Hippocampal formation (tissue), 2 donors: ENCODE results near the gene ARHGAP33.
A peak's percentile ranks its signal among the peaks of the same experiment; 100 is the strongest.

Source experiments
- DNase-seq, 2 donors: peaks; one replicate each; lab custom pipeline; 2025; lab: John Stamatoyannopoulos, UW

The ARHGAP33 gene

DNA sequence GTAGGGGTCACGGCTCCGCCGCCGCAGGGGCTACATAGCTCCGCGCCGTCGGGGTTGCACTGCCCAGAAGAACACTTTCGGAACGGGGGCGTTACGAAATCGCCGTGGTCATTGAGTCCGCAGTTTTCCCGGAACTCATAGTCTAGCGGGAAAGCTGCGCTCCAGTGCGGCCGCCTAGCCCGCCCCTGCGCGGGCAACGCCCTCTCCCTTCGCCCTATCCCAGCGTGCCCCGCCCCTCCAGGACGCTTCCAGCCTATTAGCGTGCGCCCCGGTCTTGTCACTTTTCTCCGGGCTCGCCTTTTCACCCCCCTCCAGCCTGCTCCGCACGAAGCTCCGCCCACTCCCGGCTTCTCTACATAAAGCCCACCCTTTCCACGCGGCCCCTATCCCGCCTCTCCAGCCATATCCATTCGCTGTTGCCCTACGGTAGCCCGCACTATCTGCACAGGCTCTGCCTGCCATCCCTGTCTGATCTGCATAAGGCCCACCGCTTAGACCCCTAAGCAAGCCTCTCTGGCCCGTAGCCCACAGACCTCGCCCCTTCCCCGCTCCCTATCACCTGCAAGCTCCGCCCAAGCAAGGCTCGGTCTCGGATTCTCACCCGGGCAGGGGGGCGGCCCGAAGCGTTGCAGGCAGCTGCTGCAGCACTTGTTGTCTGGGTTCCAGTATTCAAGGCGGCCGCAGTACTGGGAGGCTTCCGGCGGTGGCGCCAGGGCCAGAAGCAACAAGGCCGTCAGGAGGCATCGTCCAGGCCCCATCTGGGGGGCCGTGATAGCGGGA lies 34.8 kb upstream of the ARHGAP33 start:
- DNase-seq: peak; percentile 97 to 98

DNA sequence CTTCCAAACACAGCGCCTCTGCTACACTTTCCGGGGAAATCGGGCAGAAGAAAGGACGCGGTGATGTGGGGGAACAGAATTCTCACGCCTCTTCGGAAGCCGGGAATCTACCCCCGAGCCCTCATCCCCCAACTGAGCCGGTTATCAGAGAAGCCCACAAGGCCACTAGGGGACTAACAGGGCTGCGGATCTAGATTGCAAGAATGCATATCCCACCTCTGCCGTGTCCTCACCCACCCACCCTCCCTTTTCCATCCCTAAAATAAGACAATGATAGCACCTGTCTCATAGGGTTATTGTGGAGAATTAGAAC lies 34.2 kb upstream of the ARHGAP33 start:
- no peak for DNase-seq

DNA sequence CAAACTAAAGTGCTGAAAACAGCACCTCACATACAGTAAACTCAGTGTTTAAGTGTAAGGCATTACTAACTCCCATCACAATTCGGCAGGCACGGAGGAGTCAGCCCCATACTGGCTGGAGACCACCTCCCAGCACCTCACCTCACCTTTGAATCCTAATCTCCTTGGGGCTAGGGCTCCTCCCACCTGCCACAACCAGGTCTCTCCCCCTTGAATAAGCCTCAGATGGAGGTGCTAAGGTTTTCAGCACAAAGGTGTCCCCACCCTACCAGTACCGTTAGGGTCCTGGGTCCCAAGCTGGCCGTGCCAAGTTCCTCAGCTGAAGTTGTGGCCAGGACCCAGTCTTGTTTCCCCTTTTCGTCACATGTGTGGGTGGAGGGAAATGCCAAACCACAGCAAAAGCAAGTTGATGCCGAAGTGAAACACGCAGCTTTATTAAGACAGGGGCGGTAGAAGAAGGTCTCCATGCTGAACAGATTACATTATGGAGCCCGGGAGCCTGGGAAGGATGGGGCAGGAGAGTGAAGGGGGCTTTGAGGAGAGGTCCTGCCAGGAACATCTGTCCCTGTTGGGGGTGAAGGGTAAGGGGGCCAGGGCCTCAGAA lies 33.1 kb upstream of the ARHGAP33 start, which contains the start of gene IGFLR1:
TSS of gene IGFLR1 (minus strand) at position 332 of the 604 bp plus-strand sequence. CDS start 1,272 bp downstream, outside the sequence.
- DNase-seq: peak in 1 of 2 donors; percentile 31

DNA sequence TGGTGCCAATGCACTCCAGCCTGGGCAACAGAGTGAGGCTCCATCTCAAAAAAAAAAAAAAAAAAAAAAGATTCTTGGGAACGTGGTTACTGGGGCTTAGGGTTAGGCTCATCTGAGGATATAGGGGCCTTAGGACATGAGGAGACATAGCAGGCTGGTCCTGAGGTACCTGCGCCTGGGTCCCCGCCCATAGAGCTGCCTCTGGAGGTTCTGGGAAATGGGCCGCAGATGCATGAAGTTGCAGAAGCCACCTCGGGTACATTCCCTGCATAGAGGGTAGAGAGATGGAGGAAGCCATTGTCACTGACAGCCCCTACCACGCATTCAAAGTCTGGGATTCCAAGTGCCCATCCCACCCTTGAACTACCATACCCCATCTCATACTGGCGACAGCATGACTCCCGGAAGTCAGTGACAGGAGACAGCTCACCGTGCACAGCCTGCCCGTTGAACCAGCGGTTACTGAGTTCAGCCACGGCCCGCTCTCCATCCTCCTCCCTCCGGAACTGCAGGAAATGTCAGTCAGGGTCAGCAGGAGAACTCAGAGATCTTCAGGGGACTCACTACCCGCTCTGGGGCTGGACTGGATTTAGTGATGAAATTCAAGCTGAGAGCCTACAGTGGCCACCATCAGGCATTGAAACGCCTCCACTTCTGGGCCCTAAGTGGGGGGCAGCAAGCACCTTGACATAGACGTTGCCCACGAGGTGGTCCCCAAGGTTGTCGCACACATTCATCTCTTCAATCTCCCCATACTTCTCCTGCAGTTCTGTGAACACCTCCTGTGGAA lies 31.5 kb upstream of the ARHGAP33 start:
- DNase-seq: no peak

DNA sequence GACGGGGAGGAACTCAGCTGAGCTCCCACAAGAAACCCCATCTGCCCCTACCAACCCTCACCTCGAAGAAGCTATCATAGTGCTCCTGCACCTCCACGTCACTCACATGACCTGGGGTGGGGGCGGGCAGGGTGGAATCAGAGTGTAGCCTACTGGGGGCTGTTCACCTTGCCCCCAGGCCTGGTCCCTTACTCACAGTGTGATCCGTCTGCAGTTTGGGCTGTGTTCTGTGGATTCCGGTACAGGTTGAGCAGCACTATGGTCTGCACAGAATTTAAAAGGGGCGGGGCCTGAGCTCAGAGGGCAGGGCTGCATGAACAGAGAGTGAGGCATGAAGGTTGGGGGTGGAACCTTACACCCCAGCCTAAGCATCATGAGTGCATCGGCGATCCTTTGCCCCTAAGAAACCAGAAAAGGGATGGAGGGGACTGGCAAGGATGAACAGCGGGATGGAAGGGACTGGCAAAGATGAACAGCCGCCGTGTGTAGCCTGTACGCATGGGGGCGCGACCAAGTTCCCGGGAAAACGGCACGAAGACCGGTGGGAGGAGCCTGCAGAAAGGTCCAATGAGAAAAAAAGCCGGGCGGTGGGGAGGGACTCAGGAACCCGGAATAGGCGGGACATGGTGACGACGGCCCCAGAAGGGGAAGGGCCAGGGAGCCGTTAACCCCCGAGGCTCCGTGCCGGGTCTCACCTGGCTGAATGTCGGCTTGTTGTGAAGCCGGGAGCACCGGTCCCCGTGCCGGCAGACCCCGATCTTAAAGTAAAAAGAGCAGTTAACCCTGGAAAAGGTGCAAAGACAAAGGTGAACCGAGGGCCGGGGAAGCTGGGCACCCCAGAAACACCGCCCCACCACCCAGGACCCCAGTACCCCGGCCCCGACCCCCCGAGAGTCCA lies 30.7 kb upstream of the ARHGAP33 start:
- peak; percentile 88 to 90 for DNase-seq

DNA sequence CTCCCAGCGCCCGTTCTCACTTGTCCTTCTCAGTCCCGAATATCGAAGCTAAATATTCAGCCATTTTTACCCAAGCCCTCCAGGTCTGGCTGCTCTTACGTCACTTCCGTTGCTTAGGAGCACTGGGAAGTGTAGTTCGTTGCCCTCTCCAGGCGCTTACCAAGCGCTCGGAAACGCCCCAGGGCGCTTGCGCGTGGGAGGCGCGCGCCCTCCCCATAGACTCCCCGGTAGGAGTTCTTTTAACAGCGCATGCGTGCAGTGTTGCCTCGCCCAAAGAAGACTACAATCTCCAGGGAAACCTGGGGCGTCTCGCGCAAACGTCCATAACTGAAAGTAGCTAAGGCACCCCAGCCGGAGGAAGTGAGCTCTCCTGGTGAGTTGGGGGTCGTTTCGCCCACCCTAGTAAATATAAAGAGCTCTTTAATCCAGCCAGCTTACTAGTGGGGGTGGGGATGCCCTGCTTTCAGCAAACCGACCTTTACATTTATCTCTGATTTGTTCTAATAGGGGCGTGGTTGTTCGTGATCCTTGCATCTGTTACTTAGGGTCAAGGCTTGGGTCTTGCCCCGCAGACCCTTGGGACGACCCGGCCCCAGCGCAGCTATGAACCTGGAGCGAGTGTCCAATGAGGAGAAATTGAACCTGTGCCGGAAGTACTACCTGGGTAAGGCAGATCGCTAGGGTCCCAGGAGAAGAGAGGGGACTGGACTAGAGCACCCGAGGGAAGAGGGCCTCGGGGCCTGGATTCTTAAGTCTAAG lies 29.9 kb upstream of the ARHGAP33 start, which contains the start of the genes PSENEN and U2AF1L4:
TSS of gene PSENEN (plus strand) at position 324 of the 759 bp plus-strand sequence. CDS start at position 604, 280 bp downstream.
TSS of gene U2AF1L4 (minus strand) at position 91 of the 759 bp plus-strand sequence. CDS start at position 64, 27 bp downstream.
- DNase-seq: peak; percentile 98 to 99

DNA sequence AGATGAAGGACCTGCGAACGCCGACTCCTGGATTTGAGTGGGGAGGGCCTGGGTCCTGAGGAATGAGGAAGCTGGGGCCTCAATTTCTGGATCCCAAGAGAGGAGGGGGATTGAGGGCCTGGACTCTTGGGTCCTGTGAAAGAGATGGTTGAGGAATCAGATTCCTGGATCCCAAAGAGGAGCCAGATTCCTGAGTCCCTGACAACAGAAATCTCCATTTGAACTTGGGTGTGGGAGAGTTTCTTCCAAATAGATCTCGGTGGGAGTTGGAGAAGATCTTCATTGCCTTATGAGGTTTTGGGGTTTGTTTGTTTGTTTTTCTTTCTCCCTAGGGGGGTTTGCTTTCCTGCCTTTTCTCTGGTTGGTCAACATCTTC lies 29.3 kb upstream of the ARHGAP33 start:
- no peak for DNase-seq

DNA sequence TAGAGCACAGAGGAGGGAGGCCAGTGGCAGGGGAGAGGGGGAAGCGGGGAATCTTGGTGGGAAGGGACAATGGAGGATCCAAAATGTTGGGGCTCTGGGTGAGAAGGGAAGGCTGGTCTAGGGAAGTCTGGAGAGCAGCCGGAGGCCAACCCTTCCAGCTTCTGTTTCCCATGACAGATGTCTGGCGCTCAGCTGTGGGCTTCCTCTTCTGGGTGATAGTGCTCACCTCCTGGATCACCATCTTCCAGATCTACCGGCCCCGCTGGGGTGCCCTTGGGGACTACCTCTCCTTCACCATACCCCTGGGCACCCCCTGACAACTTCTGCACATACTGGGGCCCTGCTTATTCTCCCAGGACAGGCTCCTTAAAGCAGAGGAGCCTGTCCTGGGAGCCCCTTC lies 28.8 kb upstream of the ARHGAP33 start:
- DNase-seq: no peak

DNA sequence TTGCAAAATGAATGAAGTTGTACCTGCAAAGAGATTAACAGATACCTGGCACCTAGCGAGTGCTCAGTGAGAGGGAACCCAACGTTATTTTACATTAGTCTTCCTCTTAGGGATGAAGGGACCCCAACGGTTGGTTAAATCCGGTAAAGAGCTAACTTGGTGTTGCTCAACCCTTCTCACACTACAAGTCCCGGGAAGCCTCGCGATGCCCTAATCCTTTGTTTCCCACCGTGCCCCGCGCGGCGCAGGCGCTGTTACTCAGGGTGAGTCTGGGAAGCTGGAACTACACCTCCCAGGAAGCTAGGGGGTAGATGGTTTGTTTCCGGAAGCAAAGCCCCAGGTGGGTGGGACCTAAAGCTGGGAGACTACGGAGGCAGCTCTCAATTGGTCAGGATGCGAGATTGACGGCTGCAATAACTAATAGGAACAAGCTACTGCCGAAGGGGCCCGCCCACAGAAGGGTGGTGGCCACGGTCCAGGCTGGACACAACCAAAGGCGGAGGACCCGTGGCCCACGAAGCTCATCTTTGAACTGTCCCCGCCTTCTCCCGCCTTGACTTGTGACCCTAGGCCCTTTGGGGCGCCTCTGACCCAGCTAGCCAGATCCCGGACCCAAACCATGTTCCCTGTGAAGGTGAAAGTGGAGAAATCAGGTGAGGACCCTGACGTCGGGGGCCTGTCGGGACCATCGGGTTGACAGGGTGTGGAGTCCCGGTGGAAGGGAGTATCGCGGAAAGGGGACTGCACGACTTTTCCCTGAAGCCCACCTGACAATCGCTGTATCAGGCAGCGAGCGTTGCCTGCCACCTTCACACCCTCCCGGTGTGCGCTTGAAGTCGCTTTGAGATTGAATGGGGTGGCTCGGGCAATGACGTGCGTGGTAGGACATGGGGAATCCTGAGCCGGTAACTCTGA lies 27.0 kb upstream of the ARHGAP33 start, which contains the start of gene LIN37:
TSS of gene LIN37 (plus strand) at position 471 of the 915 bp plus-strand sequence. CDS start at position 620, 149 bp downstream.
- peak; percentile 100 for DNase-seq

DNA sequence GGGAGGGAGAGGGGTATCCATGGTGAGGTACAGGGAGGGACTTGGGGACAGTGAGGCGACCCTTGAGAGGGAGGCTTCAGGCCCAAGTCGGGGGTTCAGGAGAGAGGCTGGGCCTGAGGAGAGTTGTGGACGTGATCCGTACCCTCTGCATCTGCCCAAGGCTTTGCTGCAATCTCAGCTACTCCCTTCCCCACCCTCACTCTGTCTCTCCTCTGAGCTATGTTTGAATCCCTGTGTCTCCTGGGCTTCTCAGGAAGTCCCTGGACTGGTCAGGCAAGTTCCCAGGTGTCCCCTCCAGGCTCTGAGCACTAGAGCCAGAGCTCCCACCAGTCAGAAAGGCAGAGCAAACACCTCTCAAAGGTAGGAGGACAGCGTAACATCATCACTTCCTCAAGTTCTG lies 25.2 kb upstream of the ARHGAP33 start:
- DNase-seq: no peak

DNA sequence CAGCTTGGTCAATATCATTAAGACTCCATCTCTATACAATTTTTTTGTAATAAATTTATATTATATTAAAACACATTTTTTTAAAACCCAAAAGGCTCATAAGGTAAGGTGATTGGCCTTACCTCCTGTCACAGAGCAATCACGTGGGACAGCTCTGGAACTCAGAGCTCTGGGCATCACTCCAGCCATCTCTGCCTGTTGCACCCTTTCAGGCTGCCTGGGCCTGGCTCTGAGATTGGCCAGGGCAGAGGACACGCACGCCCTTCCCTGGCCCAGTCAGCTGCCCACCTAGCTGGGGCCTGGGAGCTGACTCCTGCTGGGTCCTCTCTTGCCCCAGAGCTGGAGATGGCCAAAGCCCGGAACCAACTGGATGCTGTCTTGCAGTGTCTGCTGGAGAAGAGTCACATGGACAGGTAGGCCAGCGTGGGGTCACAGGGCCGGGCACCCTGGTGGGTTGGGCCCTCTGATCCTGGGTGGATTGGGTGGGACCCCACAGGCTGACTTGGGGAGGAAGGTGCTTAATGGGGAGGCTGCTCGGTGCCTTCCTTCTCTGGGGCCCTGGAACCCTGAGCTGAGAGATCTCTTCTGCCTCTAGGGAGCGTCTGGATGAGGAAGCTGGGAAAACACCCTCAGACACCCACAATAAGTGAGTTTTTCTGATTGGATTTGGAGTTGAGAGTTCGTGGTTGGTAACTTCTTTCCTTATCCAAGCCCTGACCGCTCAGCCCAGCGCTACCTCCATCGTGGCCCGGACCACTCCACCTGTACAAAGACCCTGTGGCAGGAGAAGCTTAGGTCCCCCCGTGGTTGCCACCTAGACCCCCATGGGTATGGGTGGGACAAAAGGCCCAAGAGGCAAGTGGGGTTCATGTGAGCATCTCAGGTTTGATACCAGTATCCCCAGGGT lies 23.3 kb upstream of the ARHGAP33 start:
- DNase-seq: no peak

DNA sequence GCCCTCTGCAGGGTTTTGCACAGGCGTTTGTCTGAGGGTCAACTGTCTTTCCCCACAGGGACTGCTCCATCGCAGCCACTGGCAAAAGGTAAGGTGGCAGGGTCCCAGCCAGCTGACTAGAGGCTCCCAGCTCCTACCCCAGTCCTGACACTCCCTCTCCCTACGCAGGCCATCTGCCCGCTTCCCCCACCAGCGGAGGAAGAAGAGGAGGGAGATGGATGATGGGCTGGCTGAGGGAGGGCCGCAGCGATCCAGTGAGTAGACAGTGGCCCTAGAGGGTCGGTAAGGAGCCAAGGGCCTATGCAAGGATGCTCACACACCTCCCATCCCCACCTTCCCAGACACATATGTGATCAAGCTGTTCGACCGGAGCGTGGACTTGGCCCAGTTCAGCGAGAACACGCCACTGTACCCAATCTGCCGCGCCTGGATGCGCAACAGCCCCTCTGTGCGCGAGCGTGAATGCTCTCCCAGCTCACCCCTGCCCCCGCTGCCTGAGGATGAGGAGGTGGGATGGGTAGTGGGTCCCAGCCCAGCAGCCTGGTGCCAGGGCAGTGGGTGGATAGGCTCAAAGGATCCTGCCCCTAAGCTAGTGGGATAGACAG lies 22.5 kb upstream of the ARHGAP33 start:
- DNase-seq: no peak

DNA sequence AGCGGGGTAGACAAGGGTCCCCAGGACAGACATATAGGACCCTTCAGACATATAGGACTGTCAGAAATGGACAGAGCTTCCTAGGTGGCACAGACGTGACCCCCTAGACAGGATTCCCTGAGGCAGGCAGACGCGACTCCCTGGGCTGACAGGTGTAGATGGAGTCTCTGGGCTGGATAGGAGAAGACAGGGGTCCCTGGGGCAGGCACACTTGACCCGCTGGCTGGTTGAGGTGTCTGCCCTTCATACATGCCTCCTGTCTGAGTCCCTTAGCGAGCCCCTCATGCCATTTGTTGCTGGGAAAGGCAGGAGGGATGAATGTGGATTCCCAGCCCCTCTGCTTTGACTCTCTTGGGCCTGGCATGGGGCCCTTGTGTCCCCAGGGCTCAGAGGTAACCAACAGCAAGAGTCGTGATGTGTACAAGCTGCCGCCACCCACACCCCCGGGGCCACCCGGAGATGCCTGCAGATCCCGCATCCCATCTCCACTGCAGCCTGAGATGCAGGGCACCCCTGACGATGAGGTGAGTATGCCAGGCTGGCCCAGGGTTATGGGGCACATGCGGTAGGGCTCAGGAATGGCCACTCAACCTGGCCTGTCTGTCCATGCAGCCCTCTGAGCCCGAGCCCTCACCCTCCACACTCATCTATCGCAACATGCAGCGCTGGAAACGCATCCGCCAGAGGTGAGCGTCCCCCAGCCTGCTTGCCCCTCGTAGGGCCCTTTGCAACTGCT lies 21.6 kb upstream of the ARHGAP33 start:
- DNase-seq: no peak

DNA sequence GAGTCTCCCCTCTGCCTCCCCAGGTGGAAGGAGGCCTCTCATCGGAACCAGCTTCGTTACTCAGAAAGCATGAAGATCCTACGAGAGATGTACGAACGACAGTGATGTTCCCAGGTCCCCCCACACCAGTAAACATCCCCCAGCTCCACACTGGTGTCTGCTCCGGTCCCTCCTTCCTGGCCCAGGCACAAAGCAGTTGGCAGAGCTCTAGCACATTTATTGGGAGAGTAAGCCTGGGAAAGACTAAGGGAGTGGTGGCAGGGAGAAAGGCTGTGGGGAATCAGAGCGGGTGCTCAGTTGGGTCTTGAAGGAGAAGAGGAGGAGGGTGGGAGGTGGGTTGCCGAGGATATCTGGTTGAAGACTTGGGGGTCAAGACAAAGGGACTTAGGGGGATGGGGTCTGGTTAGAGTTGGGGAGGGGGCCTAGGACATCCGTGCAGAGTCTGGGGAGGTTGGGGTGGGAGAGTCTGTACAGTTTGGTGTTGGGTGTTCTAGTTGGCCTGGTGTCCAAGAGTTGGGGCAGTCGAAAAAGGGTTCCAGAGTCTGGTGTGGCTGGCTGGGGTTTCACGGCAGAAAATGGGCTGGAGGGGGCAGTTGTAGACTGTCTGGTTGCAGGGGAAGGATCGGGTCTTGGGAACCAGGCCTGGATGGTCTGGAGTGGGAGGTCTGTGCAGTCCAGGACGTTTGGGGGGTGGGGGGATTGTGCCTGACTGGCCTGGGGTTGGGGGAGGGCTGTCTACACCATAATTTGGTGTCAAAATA lies 20.8 kb upstream of the ARHGAP33 start:
- no peak for DNase-seq

DNA sequence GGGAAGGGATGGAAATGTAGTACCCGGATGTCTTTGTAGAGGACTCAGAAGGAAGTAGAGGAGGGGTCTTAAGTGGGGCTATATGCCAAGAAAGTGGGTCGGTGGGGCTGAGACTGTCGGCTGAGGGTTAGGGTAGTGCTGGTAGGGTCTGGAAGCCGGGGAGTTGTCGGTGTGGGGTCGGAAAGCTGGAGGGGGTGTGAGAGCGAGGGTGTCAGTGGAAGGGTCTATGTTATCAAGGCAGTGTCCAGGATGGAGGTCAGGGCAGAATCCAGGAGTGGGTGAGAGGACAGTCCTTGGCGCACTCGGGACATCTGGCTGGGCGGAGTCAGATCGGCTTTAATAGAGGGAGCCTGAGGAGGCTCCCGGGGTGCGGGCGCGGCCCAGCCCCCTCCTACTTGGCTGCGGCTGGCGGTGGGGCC lies 20.2 kb upstream of the ARHGAP33 start:
- no peak for DNase-seq

DNA sequence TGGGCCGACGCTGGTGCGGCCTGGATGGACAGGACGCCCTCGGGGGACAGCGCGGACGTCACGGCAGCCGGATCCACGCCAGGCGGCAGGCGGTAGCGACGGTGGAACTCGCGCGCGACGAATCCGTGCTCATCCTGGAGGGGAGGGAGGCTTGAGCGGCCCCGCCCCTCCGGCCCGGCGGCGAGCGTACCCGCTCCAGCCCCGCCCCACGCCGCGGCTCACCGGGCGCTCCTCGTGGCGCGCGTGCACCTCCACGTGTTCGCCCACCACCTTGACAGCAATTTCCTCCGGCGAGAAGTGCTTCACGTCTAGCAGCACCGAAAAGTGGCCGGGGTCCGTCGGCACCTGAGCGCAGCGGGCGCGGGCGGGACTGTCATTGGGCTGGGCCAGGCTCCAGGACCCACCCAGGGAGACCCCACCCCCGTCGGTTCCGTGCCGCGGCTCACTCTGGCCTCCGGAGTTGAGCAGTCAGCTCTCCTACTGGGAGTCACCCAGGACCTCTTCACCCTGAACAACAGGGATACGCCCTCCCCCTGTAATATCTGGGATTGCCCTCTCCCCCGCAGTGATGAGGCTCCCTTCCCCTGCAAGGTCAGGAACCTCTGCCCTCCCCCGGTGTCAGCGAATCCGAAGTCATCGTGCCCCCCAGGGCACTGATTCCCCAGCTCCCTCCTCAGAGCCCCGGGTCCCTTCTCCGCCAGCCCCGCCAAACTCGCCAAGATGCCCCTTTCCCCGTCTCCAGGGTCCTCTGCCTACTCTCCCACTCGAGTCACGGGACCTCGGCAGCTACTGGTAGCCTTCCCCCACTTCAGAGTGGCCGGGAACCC lies 19.6 kb upstream of the ARHGAP33 start:
- DNase-seq: no peak
